ENCODE data around the gene SSTR1. TPM values are rescaled to one million over a fixed set of nuclear protein-coding genes. Genes with fewer than 3 reads are reported as not detected.
"Not testable (repeated sequence)": the region's sequence is repeated elsewhere in the genome, so short reads cannot be mapped to it uniquely, and the experiment has no call there.

Gene SSTR1
- total RNA-seq, 3 donors from 2014 or later (not counting 1 experiment from before 2014, with no cell fraction given) = not detected

GRCh38 chr14:38189930-38190726 is 17.6 kb upstream of the SSTR1 start:
- ATAC-seq = no peak
- Histone ChIP-seq H3K4me1 (ENCODE audit: control insufficient read depth, insufficient read depth, low read length) (no peaks in the 10 kb centered on the region), H3K9me3 (ENCODE audit: control insufficient read depth, insufficient read depth, low read length) (no peaks in the 10 kb centered on the region), H3K27ac (ENCODE audit: low read length) (no peak overlapping the region), H3K27me3 (ENCODE audit: control insufficient read depth, insufficient read depth, low read length) (no peaks in the 10 kb centered on the region), H3K36me3 (ENCODE audit: control insufficient read depth, insufficient read depth, low read length) (no peaks in the 10 kb centered on the region), H3K4me3 (ENCODE audit: low read length) (no peak overlapping the region)
- Mint-ChIP-seq H3K9me3 (no peaks in the 10 kb centered on the region), H3K27me3 (ENCODE audit: low read depth in 2 of 2) (peaks cover 8% of the 10 kb centered on the region in 2 donors), H3K36me3 (no peaks in the 10 kb centered on the region), H3K27ac (no peak overlapping the region), H3K4me3 (no peak overlapping the region), H3K4me1 (peaks cover 8 to 14% of the 10 kb centered on the region in 2 donors)
- no peak for DNase-seq
- TF ChIP-seq CTCF (IDR thresholded peaks at IDR 0.05) = no peak
- intact Hi-C loops (cut with micrococcal nuclease) = no loop called here
- 100% methylated on average over 1 of the region's 4 CpGs for WGBS (ENCODE audit: insufficient coverage)

GRCh38 chr14:38190846-38191245 is 16.9 kb upstream of the SSTR1 start:
- H3K4me1 Mint-ChIP-seq; H3K4me3 ChIP-seq (ENCODE audit: low read length); intact Hi-C loops (cut with micrococcal nuclease); H3K4me1 ChIP-seq (ENCODE audit: control insufficient read depth, insufficient read depth, low read length); H3K36me3 Mint-ChIP-seq; H3K27ac ChIP-seq (ENCODE audit: low read length); ATAC-seq; H3K27me3 ChIP-seq (ENCODE audit: control insufficient read depth, insufficient read depth, low read length); H3K36me3 ChIP-seq (ENCODE audit: control insufficient read depth, insufficient read depth, low read length); H3K9me3 Mint-ChIP-seq; H3K4me3 Mint-ChIP-seq; H3K9me3 ChIP-seq (ENCODE audit: control insufficient read depth, insufficient read depth, low read length); H3K27ac Mint-ChIP-seq; DNase-seq; H3K27me3 Mint-ChIP-seq (ENCODE audit: low read depth in 2 of 2): not testable (repeated sequence)
- WGBS (ENCODE audit: insufficient coverage) = 95% methylated on average over 11 of the region's 11 CpGs

- intact Hi-C loops (cut with micrococcal nuclease); H3K36me3 ChIP-seq (ENCODE audit: control insufficient read depth, insufficient read depth, low read length); ATAC-seq; H3K9me3 Mint-ChIP-seq; DNase-seq; H3K4me3 Mint-ChIP-seq; H3K4me3 ChIP-seq (ENCODE audit: low read length); H3K27ac ChIP-seq (ENCODE audit: low read length); H3K4me1 Mint-ChIP-seq; H3K9me3 ChIP-seq (ENCODE audit: control insufficient read depth, insufficient read depth, low read length); H3K4me1 ChIP-seq (ENCODE audit: control insufficient read depth, insufficient read depth, low read length); H3K27me3 ChIP-seq (ENCODE audit: control insufficient read depth, insufficient read depth, low read length); H3K36me3 Mint-ChIP-seq; H3K27me3 Mint-ChIP-seq (ENCODE audit: low read depth in 2 of 2); H3K27ac Mint-ChIP-seq: not testable (repeated sequence)
- 77% methylated on average over 10 of the region's 10 CpGs for WGBS (ENCODE audit: insufficient coverage)
Measured at GRCh38 chr14:38191491-38191890, 16.2 kb upstream of the SSTR1 start.

- no peaks in the 10 kb centered on the region for H3K36me3 Mint-ChIP-seq
- peak in 2 of 3 donors; percentile 53 to 58 for ATAC-seq
- peaks cover 7 to 15% of the 10 kb centered on the region in 2 donors for H3K27me3 Mint-ChIP-seq (ENCODE audit: low read depth in 2 of 2)
- H3K27ac ChIP-seq (ENCODE audit: low read length) = no peak overlapping the region
- no peaks in the 10 kb centered on the region for H3K36me3 ChIP-seq (ENCODE audit: control insufficient read depth, insufficient read depth, low read length)
- H3K4me3 Mint-ChIP-seq = no peak overlapping the region
- H3K4me1 ChIP-seq (ENCODE audit: control insufficient read depth, insufficient read depth, low read length) = no peaks in the 10 kb centered on the region
- no peak overlapping the region for H3K4me3 ChIP-seq (ENCODE audit: low read length)
- H3K4me1 Mint-ChIP-seq = peaks cover 0 to 5% of the 10 kb centered on the region in 2 donors
- no peaks in the 10 kb centered on the region for H3K9me3 Mint-ChIP-seq
- no peaks in the 10 kb centered on the region for H3K27me3 ChIP-seq (ENCODE audit: control insufficient read depth, insufficient read depth, low read length)
- peak in 1 of 2 donors; percentile 34 for DNase-seq
- no peaks in the 10 kb centered on the region for H3K9me3 ChIP-seq (ENCODE audit: control insufficient read depth, insufficient read depth, low read length)
- peak; percentile 74 for TF ChIP-seq CTCF (IDR thresholded peaks at IDR 0.05)
- intact Hi-C loops (cut with micrococcal nuclease) = loop anchor here (1.0 to 5.0 kb wide), 3 partner anchors 141 to 295 kb away; no protein-coding TSS in a partner anchor
- H3K27ac Mint-ChIP-seq = no peak overlapping the region
Measured at GRCh38 chr14:38197001-38197783, 10.5 kb upstream of the SSTR1 start.

Measured in natural killer cell (primary cell).